ENCODE measurements around the gene PEX3.
"Not testable (repeated sequence)": the region's sequence is repeated elsewhere in the genome, so short reads cannot be mapped to it uniquely, and the experiment has no call there.

Gene PEX3

GRCh38 chr6:143507358-143508145, 56.9 kb downstream of the PEX3 start:
- Histone ChIP-seq H3K9me3 (ENCODE audit: low read length) (no peaks in the 10 kb centered on the region), H3K4me1 (ENCODE audit: insufficient read depth, low read length, severe bottlenecking) (peaks cover 14% of the 10 kb centered on the region), H3K4me2 (ENCODE audit: low read length) (no peak overlapping the region), H3F3A (ENCODE audit: insufficient read depth, low read length) (no peaks in the 10 kb centered on the region), H3K36me3 (ENCODE audit: insufficient read depth, low read length) (no peaks in the 10 kb centered on the region), H3K27me3 (ENCODE audit: insufficient read depth, low read length) (no peaks in the 10 kb centered on the region), H3K4me3 (ENCODE audit: low read depth, low read length, poor library complexity, severe bottlenecking) (no peak overlapping the region), H4K20me1 (ENCODE audit: insufficient read depth, low read length) (no peaks in the 10 kb centered on the region), H2AFZ (ENCODE audit: low read length) (no peak overlapping the region), H3K79me2 (ENCODE audit: insufficient read depth, low read length) (no peaks in the 10 kb centered on the region), H3K9me2 (ENCODE audit: low read depth, low read length) (no peaks in the 10 kb centered on the region), H3K9ac (ENCODE audit: low read length) (no peak overlapping the region), H3K27ac (ENCODE audit: low read depth, low read length, poor library complexity, severe bottlenecking) (no peak overlapping the region)
- TF ChIP-seq, protein P1, sequence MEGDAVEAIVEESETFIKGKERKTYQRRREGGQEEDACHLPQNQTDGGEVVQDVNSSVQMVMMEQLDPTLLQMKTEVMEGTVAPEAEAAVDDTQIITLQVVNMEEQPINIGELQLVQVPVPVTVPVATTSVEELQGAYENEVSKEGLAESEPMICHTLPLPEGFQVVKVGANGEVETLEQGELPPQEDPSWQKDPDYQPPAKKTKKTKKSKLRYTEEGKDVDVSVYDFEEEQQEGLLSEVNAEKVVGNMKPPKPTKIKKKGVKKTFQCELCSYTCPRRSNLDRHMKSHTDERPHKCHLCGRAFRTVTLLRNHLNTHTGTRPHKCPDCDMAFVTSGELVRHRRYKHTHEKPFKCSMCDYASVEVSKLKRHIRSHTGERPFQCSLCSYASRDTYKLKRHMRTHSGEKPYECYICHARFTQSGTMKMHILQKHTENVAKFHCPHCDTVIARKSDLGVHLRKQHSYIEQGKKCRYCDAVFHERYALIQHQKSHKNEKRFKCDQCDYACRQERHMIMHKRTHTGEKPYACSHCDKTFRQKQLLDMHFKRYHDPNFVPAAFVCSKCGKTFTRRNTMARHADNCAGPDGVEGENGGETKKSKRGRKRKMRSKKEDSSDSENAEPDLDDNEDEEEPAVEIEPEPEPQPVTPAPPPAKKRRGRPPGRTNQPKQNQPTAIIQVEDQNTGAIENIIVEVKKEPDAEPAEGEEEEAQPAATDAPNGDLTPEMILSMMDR (IDR thresholded peaks at IDR 0.05; ENCODE audit: low read length), result no peak
- no peak for TF ChIP-seq EZH2 (IDR thresholded peaks at IDR 0.05; ENCODE audit: borderline replicate concordance, low read length)

- not testable (repeated sequence) for H3K9me3 ChIP-seq (ENCODE audit: low read length)
Observed at GRCh38 chr6:143510326-143510725, 59.7 kb downstream of the PEX3 start.

DNA sequence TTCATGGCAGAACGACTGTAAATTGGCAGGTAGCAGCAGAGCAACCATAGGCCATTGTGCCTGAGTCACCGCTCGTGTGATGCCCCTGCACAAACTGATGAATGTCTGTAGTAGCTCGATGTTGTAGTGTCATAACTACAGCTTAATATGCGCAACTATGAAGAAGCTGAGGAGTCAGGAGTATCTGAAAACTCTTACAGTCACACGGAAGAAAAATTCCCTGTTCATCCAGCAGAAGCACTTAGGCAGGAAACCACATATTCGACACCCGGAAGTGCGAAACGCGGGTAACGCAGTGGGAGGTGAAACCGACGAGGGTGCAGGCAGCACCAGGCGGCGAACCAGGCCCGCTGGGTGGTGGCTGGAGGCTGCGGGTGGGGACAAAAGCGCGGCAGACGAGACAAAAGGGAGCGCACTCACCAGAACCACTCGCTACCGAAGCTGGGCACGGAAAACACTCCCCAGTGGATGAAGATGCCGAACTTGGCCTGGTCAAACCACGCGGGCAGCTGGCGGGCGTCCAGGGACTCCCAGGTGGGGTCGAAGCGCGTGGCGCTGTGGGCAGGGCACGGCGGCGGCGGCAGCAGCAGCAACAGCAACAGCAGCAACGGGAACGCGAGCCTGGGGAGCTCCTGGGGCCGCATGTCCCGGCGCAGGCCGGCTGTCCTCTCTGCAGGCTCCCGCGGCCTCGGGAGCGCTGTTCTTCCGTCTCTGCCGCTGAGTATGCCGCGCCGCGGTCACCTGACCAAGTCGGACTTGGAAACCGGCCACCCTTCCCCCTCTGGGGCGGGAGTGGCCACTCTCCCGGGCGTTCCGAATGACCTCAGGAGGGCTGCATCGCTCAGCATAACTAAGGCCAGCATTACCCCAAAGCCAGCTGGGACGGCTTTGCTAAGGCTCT, 60.6 kb downstream of the PEX3 start, which contains the start of gene FUCA2:
Gene FUCA2 (minus strand): TSS at position 730 of the 901 bp plus-strand sequence. CDS start 86 bp downstream, at position 644.
- Histone ChIP-seq H3K79me2 (ENCODE audit: insufficient read depth, low read length) (no peaks in the 10 kb centered on the region), H3K36me3 (ENCODE audit: insufficient read depth, low read length) (no peaks in the 10 kb centered on the region), H2AFZ (ENCODE audit: low read length) (peak within 1 kb of the TSS; percentile 98), H3F3A (ENCODE audit: insufficient read depth, low read length) (no peaks in the 10 kb centered on the region), H3K4me3 (ENCODE audit: low read depth, low read length, poor library complexity, severe bottlenecking) (peak within 1 kb of the TSS; percentile 49), H3K9me3 (ENCODE audit: low read length) (no peaks in the 10 kb centered on the region), H4K20me1 (ENCODE audit: insufficient read depth, low read length) (no peaks in the 10 kb centered on the region), H3K27ac (ENCODE audit: low read depth, low read length, poor library complexity, severe bottlenecking) (no peak within 1 kb of the TSS), H3K27me3 (ENCODE audit: insufficient read depth, low read length) (no peaks in the 10 kb centered on the region), H3K9ac (ENCODE audit: low read length) (peak within 1 kb of the TSS; percentile 39; the same call in 1 of the 2 replicates), H3K9me2 (ENCODE audit: low read depth, low read length) (no peaks in the 10 kb centered on the region), H3K4me1 (ENCODE audit: insufficient read depth, low read length, severe bottlenecking) (peaks cover 14% of the 10 kb centered on the region), H3K4me2 (ENCODE audit: low read length) (peak within 1 kb of the TSS; percentile 67)
- TF ChIP-seq EZH2 (IDR thresholded peaks at IDR 0.05; ENCODE audit: borderline replicate concordance, low read length), result no peak
- TF ChIP-seq, protein P1 (IDR thresholded peaks at IDR 0.05; ENCODE audit: low read length), result no peak

More at GRCh38 chr6:143510326-143510725, 59.7 kb downstream of the PEX3 start:
- H3K9me2 ChIP-seq (ENCODE audit: low read depth, low read length); H2AFZ ChIP-seq (ENCODE audit: low read length); H3K36me3 ChIP-seq (ENCODE audit: insufficient read depth, low read length); H3K79me2 ChIP-seq (ENCODE audit: insufficient read depth, low read length); H3F3A ChIP-seq (ENCODE audit: insufficient read depth, low read length); H3K27me3 ChIP-seq (ENCODE audit: insufficient read depth, low read length); H3K9ac ChIP-seq (ENCODE audit: low read length); H4K20me1 ChIP-seq (ENCODE audit: insufficient read depth, low read length); H3K27ac ChIP-seq (ENCODE audit: low read depth, low read length, poor library complexity, severe bottlenecking): not testable (repeated sequence)
- Histone ChIP-seq H3K4me2 (ENCODE audit: low read length) (peak overlapping the region; percentile 67), H3K4me3 (ENCODE audit: low read depth, low read length, poor library complexity, severe bottlenecking) (peak overlapping the region; percentile 49), H3K4me1 (ENCODE audit: insufficient read depth, low read length, severe bottlenecking) (peaks cover 14% of the 10 kb centered on the region)

Measured in OCI-LY1 (cell line).